Measurements from ENCODE around the gene ANKFN1. TPM values are rescaled to one million over a fixed set of nuclear protein-coding genes. Genes with fewer than 3 reads are reported as not detected.

The ANKFN1 gene
- total RNA-seq, 1 experiment from 2014 or later = not detected

DNA sequence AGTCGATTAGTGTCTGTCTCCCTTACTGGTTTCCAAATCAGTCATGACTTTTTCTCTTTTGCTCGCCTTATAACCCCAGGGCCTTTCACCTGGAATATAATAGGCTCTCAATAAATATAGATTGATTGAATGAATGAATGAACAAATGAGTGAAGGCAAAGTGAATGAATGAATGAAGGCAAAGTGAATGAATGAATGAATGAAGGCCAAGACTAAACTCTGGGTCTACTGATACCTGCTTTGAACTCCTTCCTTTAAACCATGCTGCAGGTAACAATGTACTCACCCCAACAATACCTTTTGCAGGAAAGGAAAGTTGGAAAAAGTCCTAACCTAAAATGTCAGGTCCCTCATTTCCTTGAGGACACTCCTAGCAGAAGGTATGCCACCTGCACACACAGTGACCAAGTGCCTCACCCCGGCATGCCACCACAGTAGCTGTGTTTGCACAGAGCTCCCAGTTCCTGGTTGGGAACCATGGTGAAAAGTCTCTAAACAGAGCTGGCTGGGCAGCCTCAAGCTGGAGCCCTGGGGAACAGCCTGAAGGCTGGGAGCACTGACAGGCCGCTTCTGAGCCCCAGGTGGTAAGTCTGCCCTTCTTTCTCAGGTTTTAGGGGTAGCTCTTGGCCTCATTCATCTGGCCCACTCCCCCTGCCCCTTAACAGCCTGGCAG is 42.7 kb upstream of the ANKFN1 start:
- Histone ChIP-seq H3K9me3 (ENCODE audit: low read depth, low read length, poor library complexity, severe bottlenecking) (no peaks in the 10 kb centered on the region), H3K36me3 (ENCODE audit: insufficient read depth, low read length, poor library complexity, severe bottlenecking) (no peaks in the 10 kb centered on the region), H3K27me3 (replicated peaks; ENCODE audit: insufficient read depth, low read depth, low read length, poor library complexity) (peaks cover 7% of the 10 kb centered on the region), H3K27ac (ENCODE audit: low read depth, low read length, poor library complexity, severe bottlenecking) (no peak overlapping the region), H3K4me1 (ENCODE audit: insufficient read depth, low read length, poor library complexity, severe bottlenecking) (no peaks in the 10 kb centered on the region), H3K4me3 (ENCODE audit: low read depth, low read length, poor library complexity, severe bottlenecking) (no peak overlapping the region)
- ChIA-PET CTCF (no interaction called here), POLR2A (ENCODE audit: low non-redundant PET) (no interaction called here)
- TF ChIP-seq, protein P1, sequence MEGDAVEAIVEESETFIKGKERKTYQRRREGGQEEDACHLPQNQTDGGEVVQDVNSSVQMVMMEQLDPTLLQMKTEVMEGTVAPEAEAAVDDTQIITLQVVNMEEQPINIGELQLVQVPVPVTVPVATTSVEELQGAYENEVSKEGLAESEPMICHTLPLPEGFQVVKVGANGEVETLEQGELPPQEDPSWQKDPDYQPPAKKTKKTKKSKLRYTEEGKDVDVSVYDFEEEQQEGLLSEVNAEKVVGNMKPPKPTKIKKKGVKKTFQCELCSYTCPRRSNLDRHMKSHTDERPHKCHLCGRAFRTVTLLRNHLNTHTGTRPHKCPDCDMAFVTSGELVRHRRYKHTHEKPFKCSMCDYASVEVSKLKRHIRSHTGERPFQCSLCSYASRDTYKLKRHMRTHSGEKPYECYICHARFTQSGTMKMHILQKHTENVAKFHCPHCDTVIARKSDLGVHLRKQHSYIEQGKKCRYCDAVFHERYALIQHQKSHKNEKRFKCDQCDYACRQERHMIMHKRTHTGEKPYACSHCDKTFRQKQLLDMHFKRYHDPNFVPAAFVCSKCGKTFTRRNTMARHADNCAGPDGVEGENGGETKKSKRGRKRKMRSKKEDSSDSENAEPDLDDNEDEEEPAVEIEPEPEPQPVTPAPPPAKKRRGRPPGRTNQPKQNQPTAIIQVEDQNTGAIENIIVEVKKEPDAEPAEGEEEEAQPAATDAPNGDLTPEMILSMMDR (conservative IDR thresholded peaks at IDR 0.05; ENCODE audit: low read depth, low read length) = no peak
- no peak for TF ChIP-seq EZH2 (IDR thresholded peaks at IDR 0.05; ENCODE audit: borderline replicate concordance, low read depth, low read length, poor library complexity, severe bottlenecking)
- intact Hi-C loops (cut with micrococcal nuclease; ENCODE audit: unreplicated experiment) = no loop called here
- BruUV-seq (replicated peaks) = no TSS peak
- DNase-seq (ENCODE audit: low spot score) = no peak

DNA sequence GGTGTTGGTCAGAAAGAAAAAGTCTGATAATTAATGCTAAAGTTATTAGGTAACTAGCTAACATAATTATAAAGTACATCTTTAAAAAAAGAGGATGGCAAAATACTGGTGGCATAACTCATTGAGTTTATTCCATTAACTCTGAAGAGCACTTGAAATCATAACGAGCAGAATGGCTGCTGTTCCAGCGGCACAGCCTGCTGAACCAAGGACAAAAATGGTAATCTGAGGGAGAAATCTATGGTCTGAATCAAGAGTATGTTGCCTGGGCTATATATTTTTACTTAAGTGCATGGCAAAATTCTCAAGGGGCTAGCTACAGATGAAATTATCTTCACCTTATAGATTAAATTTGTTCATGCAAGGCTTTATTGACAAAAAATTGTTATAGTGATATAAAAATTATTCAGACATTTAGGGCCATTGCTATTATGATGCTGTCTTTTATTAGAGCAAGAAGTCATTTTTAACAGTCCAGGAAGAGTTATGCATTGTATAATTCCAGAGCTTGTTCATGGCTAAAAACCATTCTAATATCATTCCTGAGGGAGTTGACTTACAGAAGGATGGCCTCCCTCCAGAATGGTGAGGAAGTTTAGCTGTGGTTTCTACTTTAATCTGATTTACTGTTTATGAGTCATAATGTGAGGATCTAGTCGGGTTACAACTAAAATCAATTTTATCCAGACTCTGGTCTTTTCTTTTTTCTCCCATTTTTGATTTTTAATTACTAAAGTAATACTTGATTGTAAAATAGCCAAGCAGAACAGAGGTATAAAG is 41.4 kb upstream of the ANKFN1 start:
- no TSS peak for BruUV-seq (replicated peaks)
- TF ChIP-seq, protein P1 (conservative IDR thresholded peaks at IDR 0.05; ENCODE audit: low read depth, low read length) = no peak
- TF ChIP-seq EZH2 (IDR thresholded peaks at IDR 0.05; ENCODE audit: borderline replicate concordance, low read depth, low read length, poor library complexity, severe bottlenecking) = no peak
- intact Hi-C loops (cut with micrococcal nuclease; ENCODE audit: unreplicated experiment) = no loop called here
- DNase-seq (ENCODE audit: low spot score) = no peak
- Histone ChIP-seq H3K4me1 (ENCODE audit: insufficient read depth, low read length, poor library complexity, severe bottlenecking) (no peaks in the 10 kb centered on the region), H3K4me3 (ENCODE audit: low read depth, low read length, poor library complexity, severe bottlenecking) (no peak overlapping the region), H3K9me3 (ENCODE audit: low read depth, low read length, poor library complexity, severe bottlenecking) (no peaks in the 10 kb centered on the region), H3K27ac (ENCODE audit: low read depth, low read length, poor library complexity, severe bottlenecking) (no peak overlapping the region), H3K27me3 (replicated peaks; ENCODE audit: insufficient read depth, low read depth, low read length, poor library complexity) (no peaks in the 10 kb centered on the region), H3K36me3 (ENCODE audit: insufficient read depth, low read length, poor library complexity, severe bottlenecking) (no peaks in the 10 kb centered on the region)
- ChIA-PET CTCF (no interaction called here), POLR2A (ENCODE audit: low non-redundant PET) (no interaction called here)

DNA sequence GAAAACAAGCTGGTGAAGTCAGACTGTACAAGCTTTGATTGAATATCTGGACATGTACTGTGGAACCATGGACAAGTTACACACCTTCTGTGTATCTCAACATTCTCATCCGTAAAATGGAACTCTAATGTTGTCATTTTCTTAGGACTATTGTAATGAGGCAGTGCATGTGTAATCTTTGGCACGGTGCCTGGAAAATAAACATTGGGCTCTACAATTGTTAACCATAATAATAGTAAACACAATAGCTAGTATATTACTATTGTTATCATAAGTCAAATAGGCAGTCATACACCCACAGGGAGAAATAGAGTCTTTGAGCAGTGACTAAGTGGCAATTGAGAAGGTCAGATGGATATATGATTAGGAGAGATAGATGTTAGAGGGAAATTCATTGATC is 39.8 kb upstream of the ANKFN1 start:
- Histone ChIP-seq H3K27ac (ENCODE audit: low read depth, low read length, poor library complexity, severe bottlenecking) (no peak overlapping the region), H3K9me3 (ENCODE audit: low read depth, low read length, poor library complexity, severe bottlenecking) (no peaks in the 10 kb centered on the region), H3K36me3 (ENCODE audit: insufficient read depth, low read length, poor library complexity, severe bottlenecking) (no peaks in the 10 kb centered on the region), H3K4me1 (ENCODE audit: insufficient read depth, low read length, poor library complexity, severe bottlenecking) (no peaks in the 10 kb centered on the region), H3K27me3 (replicated peaks; ENCODE audit: insufficient read depth, low read depth, low read length, poor library complexity) (no peaks in the 10 kb centered on the region), H3K4me3 (ENCODE audit: low read depth, low read length, poor library complexity, severe bottlenecking) (no peak overlapping the region)
- DNase-seq (ENCODE audit: low spot score) = no peak
- ChIA-PET CTCF (no interaction called here), POLR2A (ENCODE audit: low non-redundant PET) (no interaction called here)
- no TSS peak for BruUV-seq (replicated peaks)
- intact Hi-C loops (cut with micrococcal nuclease; ENCODE audit: unreplicated experiment) = no loop called here
- no peak for TF ChIP-seq EZH2 (IDR thresholded peaks at IDR 0.05; ENCODE audit: borderline replicate concordance, low read depth, low read length, poor library complexity, severe bottlenecking)
- TF ChIP-seq, protein P1 (conservative IDR thresholded peaks at IDR 0.05; ENCODE audit: low read depth, low read length) = no peak

Measured in A673 (cell line).